PFSK-1 (cell line): ENCODE results near the gene PRKN.

Experiments used
- FOXP2 ChIP-seq: optimal IDR thresholded peaks from 2 replicates; pipeline ENCODE3; 2011; ENCODE audit warnings: borderline replicate concordance, control low read depth, inconsistent platforms; ENCODE audit not compliant: insufficient read depth; ENCODE audit errors: extremely low read length, extremely low read depth
- POLR2AphosphoS5 ChIP-seq: IDR thresholded peaks from 2 replicates; pipeline ENCODE4 v1.6.1; 2012; ENCODE audit warnings: low read depth, mild to moderate bottlenecking, control low read depth, low read length, moderate library complexity
- REST ChIP-seq, 2 experiments: IDR thresholded peaks; 2 replicates each; pipeline versions ENCODE4 v1.6.1 to v1.8.0; 2011 to 2012; ENCODE audit warnings: low read depth in 2 of 2, low read length in 2 of 2, control low read depth in 1 of 2, inconsistent platforms in 1 of 2, mild to moderate bottlenecking in 1 of 2, moderate library complexity in 1 of 2; ENCODE audit not compliant: insufficient read depth in 1 of 2
- SIN3A ChIP-seq: IDR thresholded peaks from 2 replicates; pipeline ENCODE4 v1.6.1; 2012; ENCODE audit warnings: mild to moderate bottlenecking, low read length, moderate library complexity, borderline replicate concordance; ENCODE audit not compliant: insufficient read depth
- TAF1 ChIP-seq: IDR thresholded peaks from 2 replicates; pipeline ENCODE4 v1.6.1; 2012; ENCODE audit warnings: low read length, control low read depth, borderline replicate concordance; ENCODE audit not compliant: insufficient read depth

The PRKN gene

DNA sequence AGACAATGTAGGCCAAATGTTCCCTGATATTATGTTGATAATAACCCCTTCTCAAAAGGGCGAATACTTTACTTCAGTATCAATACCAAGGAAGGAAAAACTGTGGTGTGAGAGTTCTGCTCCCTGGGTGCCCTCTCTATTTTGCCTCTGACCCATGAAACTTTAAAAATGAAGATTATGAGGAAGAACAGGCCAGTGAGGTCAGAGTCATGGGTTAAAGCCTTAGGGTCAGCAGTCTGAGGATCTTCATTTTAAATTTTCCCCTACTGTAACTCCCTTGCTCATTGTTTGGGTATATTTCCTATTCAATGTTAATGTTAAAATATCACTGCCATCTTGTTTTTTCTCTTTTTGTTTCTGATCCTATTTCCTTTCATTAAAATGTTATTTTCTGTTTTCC is 47.9 kb downstream of the PRKN start:
- no peak for TF ChIP-seq REST (IDR thresholded peaks at IDR 0.05; ENCODE audit: insufficient read depth in 1 of 2, low read depth in 2 of 2, low read length in 2 of 2)
- TF ChIP-seq TAF1, result no peak
- TF ChIP-seq FOXP2, result no peak
- no peak for TF ChIP-seq POLR2AphosphoS5
- TF ChIP-seq SIN3A, result no peak

- TF ChIP-seq REST (IDR thresholded peaks at IDR 0.05; ENCODE audit: insufficient read depth in 1 of 2, low read depth in 2 of 2, low read length in 2 of 2), result no peak
- no peak for TF ChIP-seq POLR2AphosphoS5
These were observed 52.1 kb downstream of the PRKN start for GRCh38 chr6:162675503-162675902.

- TF ChIP-seq FOXP2, result no peak
- TF ChIP-seq POLR2AphosphoS5, result no peak
- TF ChIP-seq SIN3A, result no peak
- TF ChIP-seq TAF1, result no peak
- TF ChIP-seq REST (IDR thresholded peaks at IDR 0.05; ENCODE audit: insufficient read depth in 1 of 2, low read depth in 2 of 2, low read length in 2 of 2), result no peak
These were observed 53.1 kb downstream of the PRKN start for GRCh38 chr6:162674452-162674851.

GRCh38 chr6:162671580-162672165 is 55.9 kb downstream of the PRKN start:
- no peak for TF ChIP-seq REST (IDR thresholded peaks at IDR 0.05; ENCODE audit: insufficient read depth in 1 of 2, low read depth in 2 of 2, low read length in 2 of 2)
- no peak for TF ChIP-seq TAF1
- TF ChIP-seq FOXP2, result no peak
- no peak for TF ChIP-seq SIN3A
- TF ChIP-seq POLR2AphosphoS5, result no peak

DNA sequence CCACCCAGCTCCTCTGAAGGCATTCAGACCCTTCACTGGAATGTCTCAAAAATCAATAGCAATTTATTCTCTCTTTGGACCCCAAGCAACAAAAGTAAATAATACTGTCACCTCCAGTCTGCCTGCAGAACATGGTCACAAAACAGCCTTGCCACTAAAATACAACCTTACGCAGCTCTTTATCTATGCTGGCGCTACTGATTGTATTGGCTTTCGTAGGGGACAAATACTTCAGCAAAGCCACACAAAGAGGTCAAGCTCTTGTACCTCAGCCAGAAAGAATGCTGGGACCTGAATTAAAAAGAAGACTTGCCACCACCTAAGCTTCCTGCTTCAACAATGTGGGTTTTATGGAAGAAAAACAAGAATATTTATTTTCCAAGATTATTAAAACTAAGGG is 57.2 kb downstream of the PRKN start:
- TF ChIP-seq FOXP2, result no peak
- no peak for TF ChIP-seq POLR2AphosphoS5
- TF ChIP-seq SIN3A, result no peak
- TF ChIP-seq TAF1, result no peak
- no peak for TF ChIP-seq REST (IDR thresholded peaks at IDR 0.05; ENCODE audit: insufficient read depth in 1 of 2, low read depth in 2 of 2, low read length in 2 of 2)
